ENCODE results near the gene SYP.
"Not testable (repeated sequence)": the region's sequence is repeated elsewhere in the genome, so short reads cannot be mapped to it uniquely, and the experiment has no call there.

The SYP gene

GRCh38 chrX:49147282-49147681 is 52.7 kb downstream of the SYP start:
- TF ChIP-seq, protein P1, sequence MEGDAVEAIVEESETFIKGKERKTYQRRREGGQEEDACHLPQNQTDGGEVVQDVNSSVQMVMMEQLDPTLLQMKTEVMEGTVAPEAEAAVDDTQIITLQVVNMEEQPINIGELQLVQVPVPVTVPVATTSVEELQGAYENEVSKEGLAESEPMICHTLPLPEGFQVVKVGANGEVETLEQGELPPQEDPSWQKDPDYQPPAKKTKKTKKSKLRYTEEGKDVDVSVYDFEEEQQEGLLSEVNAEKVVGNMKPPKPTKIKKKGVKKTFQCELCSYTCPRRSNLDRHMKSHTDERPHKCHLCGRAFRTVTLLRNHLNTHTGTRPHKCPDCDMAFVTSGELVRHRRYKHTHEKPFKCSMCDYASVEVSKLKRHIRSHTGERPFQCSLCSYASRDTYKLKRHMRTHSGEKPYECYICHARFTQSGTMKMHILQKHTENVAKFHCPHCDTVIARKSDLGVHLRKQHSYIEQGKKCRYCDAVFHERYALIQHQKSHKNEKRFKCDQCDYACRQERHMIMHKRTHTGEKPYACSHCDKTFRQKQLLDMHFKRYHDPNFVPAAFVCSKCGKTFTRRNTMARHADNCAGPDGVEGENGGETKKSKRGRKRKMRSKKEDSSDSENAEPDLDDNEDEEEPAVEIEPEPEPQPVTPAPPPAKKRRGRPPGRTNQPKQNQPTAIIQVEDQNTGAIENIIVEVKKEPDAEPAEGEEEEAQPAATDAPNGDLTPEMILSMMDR (IDR thresholded peaks at IDR 0.05; ENCODE audit: extremely low read depth, missing control alignments) = no peak
- DNase-seq (ENCODE audit: low spot score) = no peak

GRCh38 chrX:49143154-49143553 is 56.8 kb downstream of the SYP start:
- DNase-seq (ENCODE audit: low spot score) = not testable (repeated sequence)

DNA sequence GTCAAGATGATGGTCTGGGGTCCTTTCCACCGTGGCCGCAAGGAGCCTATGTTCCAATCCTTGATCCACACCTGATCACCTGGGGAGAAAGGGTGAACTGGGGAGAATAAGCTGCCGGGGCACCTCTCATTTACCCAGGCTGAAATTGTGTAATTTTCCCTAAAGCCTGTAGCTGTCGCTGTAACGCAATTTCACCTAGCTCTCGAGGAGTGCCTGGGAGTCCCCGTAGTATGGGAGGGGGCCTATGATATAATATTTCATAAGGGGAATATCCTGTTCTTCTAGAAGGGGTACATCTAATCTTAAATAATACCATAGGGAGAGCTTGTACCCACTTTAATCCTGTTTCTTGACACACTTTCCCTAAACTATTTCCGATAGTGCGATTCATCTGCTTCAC is 57.7 kb downstream of the SYP start:
- DNase-seq (ENCODE audit: low spot score) = not testable (repeated sequence)

DNA sequence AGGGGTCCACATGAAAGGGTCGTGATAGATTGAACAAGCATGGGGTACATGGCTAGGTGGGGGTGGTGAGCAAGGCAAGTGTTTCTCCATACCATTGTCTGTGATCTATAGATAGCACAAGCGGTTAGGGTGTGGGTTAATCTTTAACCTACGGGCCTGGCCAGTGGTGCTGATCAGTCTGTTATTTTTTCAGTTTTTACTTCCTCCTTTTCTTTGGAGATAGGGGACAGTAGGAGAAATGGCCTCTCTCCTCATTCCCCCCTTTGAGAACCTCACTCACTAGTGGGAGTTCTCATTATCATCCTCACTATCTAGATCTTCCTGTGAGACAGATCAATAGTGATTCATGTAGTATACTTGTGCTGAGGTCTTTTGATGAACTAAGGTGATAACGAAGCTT is 60.3 kb downstream of the SYP start:
- TF ChIP-seq, protein P1 (IDR thresholded peaks at IDR 0.05; ENCODE audit: extremely low read depth, missing control alignments) = no peak
- DNase-seq (ENCODE audit: low spot score) = no peak

Measured in GM20000 (cell line).